Fibroblast of lung (primary cell): Measurements from ENCODE around the gene USP19. TPM values are rescaled to one million over a fixed set of nuclear protein-coding genes. Genes with fewer than 3 reads are reported as not detected.

Experiments used
- DNase-seq, 2 donors: peaks; one replicate each; pipeline versions ENCODE4 v3.0.0 to v3.0.0-alpha.2; 2010; ENCODE audit warnings: low read depth in 2 of 2
- H2AFZ ChIP-seq: 2 replicates; pipeline ENCODE4 v1.5.1; 2012; ENCODE audit warnings: low read length, control low read depth, inconsistent platforms
- H3K27ac ChIP-seq: 2 replicates; pipeline ENCODE4 v1.5.1; 2011; ENCODE audit warnings: low read length, control low read depth; ENCODE audit not compliant: insufficient read depth
- H3K27me3 ChIP-seq: 2 replicates; pipeline ENCODE4 v1.5.1; 2011; ENCODE audit warnings: mild to moderate bottlenecking, low read length; ENCODE audit not compliant: control insufficient read depth, insufficient read depth
- H3K36me3 ChIP-seq: 2 replicates; pipeline ENCODE4 v1.5.1; 2011; ENCODE audit warnings: low read length; ENCODE audit not compliant: control insufficient read depth, insufficient read depth
- H3K4me1 ChIP-seq: 2 replicates; pipeline ENCODE4 v1.5.1; 2011; ENCODE audit warnings: low read length; ENCODE audit not compliant: control insufficient read depth, insufficient read depth; ENCODE audit errors: extremely low read depth
- H3K4me2 ChIP-seq: 2 replicates; pipeline ENCODE4 v1.5.1; 2011; ENCODE audit warnings: low read length, control low read depth; ENCODE audit not compliant: insufficient read depth; ENCODE audit errors: extremely low read depth
- H3K4me3 ChIP-seq, 4 experiments: fragments of 200-600 bp in 1 of 4; sonication (generic) in 1 of 4; replicated peaks in 1 of 4; 2 replicates each; pipeline ENCODE4 v1.5.1; 2011 to 2016; ENCODE audit warnings: low read length in 4 of 4, low read depth in 3 of 4, mild to moderate bottlenecking in 3 of 4, control low read depth in 2 of 4, inconsistent platforms in 1 of 4, mixed read lengths in 1 of 4; ENCODE audit not compliant: insufficient read depth in 1 of 4; ENCODE audit errors: control extremely low read depth in 1 of 4
- H3K79me2 ChIP-seq: 2 replicates; pipeline ENCODE4 v1.5.1; 2012; ENCODE audit warnings: mild to moderate bottlenecking, low read length, inconsistent platforms; ENCODE audit not compliant: control insufficient read depth, insufficient read depth
- H3K9ac ChIP-seq: 2 replicates; pipeline ENCODE4 v1.5.1; 2011; ENCODE audit warnings: mild to moderate bottlenecking, low read length, control low read depth; ENCODE audit not compliant: insufficient read depth
- H3K9me3 ChIP-seq: 2 replicates; pipeline ENCODE4 v1.5.1; 2012; ENCODE audit warnings: low read depth, low read length; ENCODE audit not compliant: control insufficient read depth, insufficient read depth
- H4K20me1 ChIP-seq: 2 replicates; pipeline ENCODE4 v1.5.1; 2011; ENCODE audit warnings: low read length; ENCODE audit not compliant: control insufficient read depth, insufficient read depth; ENCODE audit errors: extremely low read depth
- CTCF ChIP-seq, 2 donors: IDR thresholded peaks in 1 of 2; conservative IDR thresholded peaks in 1 of 2; 1 replicate in 1 of 2; 2 replicates in 1 of 2; pipeline ENCODE4 v1.5.1; 2011 to 2012; ENCODE audit warnings: low read length in 2 of 2, control low read depth in 1 of 2, inconsistent platforms in 1 of 2, low read depth in 1 of 2, mild to moderate bottlenecking in 1 of 2
- EZH2 ChIP-seq: IDR thresholded peaks from 2 replicates; pipeline ENCODE4 v1.5.1; 2012; ENCODE audit warnings: low read length, control low read depth, mild to moderate bottlenecking; ENCODE audit errors: missing control alignments
- polyA plus RNA-seq, 2 donors: library from polyadenylated mRNA; depleted of rRNA in 1 of 2; stranded (reverse) in 1 of 2; unstranded in 1 of 2; fragments of >200 nt; gene quantifications; 2 replicates each; pipeline ENCODE4 v1.2.1, GENCODE V29; 2011 to 2012; ENCODE audit warnings: missing spikeins in 1 of 2
- total RNA-seq: library from RNA; depleted of rRNA; stranded (reverse); fragments of >200 nt; gene quantifications from 2 replicates; pipeline ENCODE4 v1.2.1, GENCODE V29; 2014

The USP19 gene
- total and polyA plus RNA-seq, 2 donors (not counting 1 experiment from before 2014, with no cell fraction given): 23.3 to 53.8 TPM

- Histone ChIP-seq H3K4me1 (no peaks in the 10 kb centered on the region), H4K20me1 (no peaks in the 10 kb centered on the region), H3K27me3 (no peaks in the 10 kb centered on the region), H2AFZ (no peak overlapping the region), H3K27ac (no peak overlapping the region), H3K36me3 (peaks cover 15% of the 10 kb centered on the region), H3K79me2 (peaks cover 30% of the 10 kb centered on the region), H3K9ac (no peak overlapping the region), H3K9me3 (no peaks in the 10 kb centered on the region), H3K4me3 (no peak overlapping the region), H3K4me2 (no peak overlapping the region)
- TF ChIP-seq CTCF (conservative IDR thresholded peaks at IDR 0.05 in 1 of 2, IDR thresholded peaks at IDR 0.05 in 1 of 2; ENCODE audit: low read depth in 1 of 2, low read length in 2 of 2): no peak
- TF ChIP-seq EZH2: no peak
- no peak for DNase-seq
Measured at GRCh38 chr3:49076646-49077045, 44.0 kb downstream of the USP19 start.

- Histone ChIP-seq H4K20me1 (no peaks in the 10 kb centered on the region), H3K27ac (no peak overlapping the region), H3K9ac (no peak overlapping the region), H3K27me3 (no peaks in the 10 kb centered on the region), H3K4me1 (no peaks in the 10 kb centered on the region), H3K79me2 (peaks cover 25% of the 10 kb centered on the region), H2AFZ (no peak overlapping the region), H3K9me3 (no peaks in the 10 kb centered on the region), H3K36me3 (peaks cover 15% of the 10 kb centered on the region), H3K4me3 (no peak overlapping the region), H3K4me2 (no peak overlapping the region)
- TF ChIP-seq CTCF (conservative IDR thresholded peaks at IDR 0.05 in 1 of 2, IDR thresholded peaks at IDR 0.05 in 1 of 2; ENCODE audit: low read depth in 1 of 2, low read length in 2 of 2) (no peak), EZH2 (no peak)
- no peak for DNase-seq
Measured at GRCh38 chr3:49076116-49076515, 44.5 kb downstream of the USP19 start.

Other genes starting within 250 kb of the USP19 start
- 13.1 and 25.1 TPM in 2 replicates for gene SLC25A20, start 221.9 kb downstream of the USP19 start, total RNA-seq
- gene SLC25A20, start 221.9 kb downstream of the USP19 start, polyA plus RNA-seq: 40.3 and 40.6 TPM in 2 replicates
- gene ARIH2, start 202.0 kb downstream of the USP19 start, total RNA-seq: 80.1 and 91.7 TPM in 2 replicates
- gene ARIH2, start 202.0 kb downstream of the USP19 start, polyA plus RNA-seq: 65.8 and 71.4 TPM in 2 replicates
- gene P4HTM, start 130.6 kb downstream of the USP19 start, total RNA-seq: 33.4 and 46.7 TPM in 2 replicates
- 16.0 and 16.2 TPM in 2 replicates for gene P4HTM, start 130.6 kb downstream of the USP19 start, polyA plus RNA-seq
- gene WDR6, start 113.4 kb downstream of the USP19 start, total RNA-seq: 59.6 and 77.9 TPM in 2 replicates
- gene WDR6, start 113.4 kb downstream of the USP19 start, polyA plus RNA-seq: 58.7 and 68.2 TPM in 2 replicates
- 53.4 and 70.2 TPM in 2 replicates for gene DALRD3, start 102.2 kb downstream of the USP19 start, total RNA-seq
- gene DALRD3, start 102.2 kb downstream of the USP19 start, polyA plus RNA-seq: 40.2 and 50.8 TPM in 2 replicates
- gene NDUFAF3, start 98.7 kb downstream of the USP19 start, total RNA-seq: 71.1 and 113 TPM in 2 replicates
- gene NDUFAF3, start 98.7 kb downstream of the USP19 start, polyA plus RNA-seq: 57.3 and 69.1 TPM in 2 replicates
- 448 and 560 TPM in 2 replicates for gene IMPDH2, start 91.4 kb downstream of the USP19 start, total RNA-seq
- 187 and 203 TPM in 2 replicates for gene IMPDH2, start 91.4 kb downstream of the USP19 start, polyA plus RNA-seq
- gene QRICH1, start 26.8 kb downstream of the USP19 start, total RNA-seq: 50.3 and 59.0 TPM in 2 replicates
- 48.7 and 71.6 TPM in 2 replicates for gene QRICH1, start 26.8 kb downstream of the USP19 start, polyA plus RNA-seq
- 292 and 304 TPM in 2 replicates for gene QARS1, start 16.1 kb downstream of the USP19 start, total RNA-seq
- 164 and 166 TPM in 2 replicates for gene QARS1, start 16.1 kb downstream of the USP19 start, polyA plus RNA-seq
- gene LAMB2, start 12.2 kb upstream of the USP19 start, total RNA-seq: 747 and 1,026 TPM in 2 replicates
- gene LAMB2, start 12.2 kb upstream of the USP19 start, polyA plus RNA-seq: 285 and 375 TPM in 2 replicates
- 16.4 and 17.8 TPM in 2 replicates for gene CCDC71, start 45.5 kb upstream of the USP19 start, total RNA-seq
- 13.0 and 16.1 TPM in 2 replicates for gene CCDC71, start 45.5 kb upstream of the USP19 start, polyA plus RNA-seq
- gene KLHDC8B, start 50.8 kb upstream of the USP19 start, total RNA-seq: 40.5 and 42.6 TPM in 2 replicates
- 26.7 and 34.4 TPM in 2 replicates for gene KLHDC8B, start 50.8 kb upstream of the USP19 start, polyA plus RNA-seq
- 1.5 TPM in 2 replicates for gene C3orf62, start 156.4 kb upstream of the USP19 start, total RNA-seq
- 1.2 and 1.3 TPM in 2 replicates for gene C3orf62, start 156.4 kb upstream of the USP19 start, polyA plus RNA-seq
- gene USP4, start 219.2 kb upstream of the USP19 start, total RNA-seq: 20.3 and 28.7 TPM in 2 replicates
- gene USP4, start 219.2 kb upstream of the USP19 start, polyA plus RNA-seq: 47.1 and 53.9 TPM in 2 replicates
- 447 and 456 TPM in 2 replicates for gene GPX1, start 237.5 kb upstream of the USP19 start, total RNA-seq
- 227 and 428 TPM in 2 replicates for gene GPX1, start 237.5 kb upstream of the USP19 start, polyA plus RNA-seq